GM19239 (cell line): ENCODE data around the gene DST.
A peak's percentile ranks its signal among the peaks of the same experiment; 100 is the strongest.

Experiments used
- DNase-seq: peaks from one replicate; pipeline ENCODE4 v3.0.0; 2011; ENCODE audit warnings: low spot score; ENCODE audit not compliant: insufficient read length
- FAIRE-seq: peaks from 2 replicates; lab custom pipeline; 2011; peaks lifted over from hg19 to GRCh38; lab: Jason Lieb, UNC

Gene DST

DNA sequence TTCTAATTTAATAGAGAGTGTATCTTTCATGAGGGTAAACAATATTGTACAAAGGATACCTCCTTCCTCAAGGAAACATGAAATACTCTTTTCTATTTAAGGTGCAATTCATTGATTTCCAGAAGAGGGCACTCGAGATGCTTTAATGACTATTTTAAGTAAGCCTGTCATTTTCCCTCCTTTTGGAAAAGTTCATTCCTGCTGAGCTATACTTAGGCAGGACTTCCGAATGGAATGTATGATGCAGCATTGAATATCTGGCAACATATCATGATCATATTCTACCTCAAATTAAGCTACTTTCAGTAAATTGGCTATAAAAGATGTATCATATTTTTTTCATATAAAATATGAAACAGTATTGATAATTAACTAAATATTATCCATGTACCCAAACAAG lies 5.0 kb downstream of the DST start:
- FAIRE-seq (peak; percentile 83), DNase-seq (no peak)

DNA sequence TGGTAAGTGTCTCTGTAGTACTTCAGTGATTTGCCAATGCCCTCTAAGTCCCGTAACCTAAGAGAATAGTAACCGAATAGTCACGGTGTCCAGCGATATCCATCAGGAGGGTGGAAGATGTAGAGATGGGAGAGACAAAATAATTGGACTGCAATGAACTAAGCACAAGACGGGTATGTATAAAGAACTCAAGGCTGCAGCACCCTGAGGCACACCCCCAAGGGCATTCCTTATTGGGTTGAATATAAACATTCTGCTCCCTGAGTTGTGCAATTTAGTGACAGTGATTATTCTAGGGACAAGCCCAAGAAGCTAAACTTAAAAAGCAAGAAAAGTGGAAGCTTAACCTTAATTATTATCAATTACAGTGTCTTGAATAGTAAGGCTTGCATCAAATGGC lies 14.6 kb downstream of the DST start:
- FAIRE-seq (no peak), DNase-seq (no peak)

DNA sequence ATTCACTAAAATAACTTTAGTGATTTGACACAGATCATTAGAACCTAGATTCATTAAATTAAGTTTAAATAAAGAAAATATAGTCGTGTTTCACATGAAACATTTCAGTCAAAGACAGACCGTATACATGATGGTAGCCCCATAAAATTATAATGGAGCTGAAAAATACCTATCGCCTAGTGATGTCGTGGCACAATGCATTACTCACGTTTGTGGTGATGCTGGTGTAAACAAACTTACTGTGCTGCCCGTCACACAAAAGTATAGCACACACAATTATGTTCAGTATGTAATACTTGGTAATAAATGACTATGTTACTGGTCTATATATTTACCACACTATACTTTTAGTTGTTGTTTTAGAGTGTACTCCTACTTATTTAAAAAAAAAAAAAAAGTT lies 17.3 kb downstream of the DST start:
- no peak for DNase-seq
- FAIRE-seq = no peak

DNA sequence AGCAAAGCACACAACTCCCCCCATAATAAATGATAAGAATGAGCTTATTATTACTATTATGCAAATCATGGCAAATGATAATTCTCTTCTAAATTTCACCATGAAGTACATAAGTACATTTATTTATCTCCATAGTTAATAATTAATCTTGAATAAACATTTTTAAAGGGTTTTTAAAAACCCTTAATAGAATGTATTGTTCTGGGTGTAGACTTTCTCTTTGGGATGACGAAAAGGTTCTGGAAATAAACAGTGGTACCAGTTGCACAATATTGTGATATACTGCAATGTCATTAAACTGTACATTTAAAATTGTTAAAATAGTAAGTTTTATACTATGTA lies 18.0 kb downstream of the DST start:
- FAIRE-seq (no peak), DNase-seq (no peak)

DNA sequence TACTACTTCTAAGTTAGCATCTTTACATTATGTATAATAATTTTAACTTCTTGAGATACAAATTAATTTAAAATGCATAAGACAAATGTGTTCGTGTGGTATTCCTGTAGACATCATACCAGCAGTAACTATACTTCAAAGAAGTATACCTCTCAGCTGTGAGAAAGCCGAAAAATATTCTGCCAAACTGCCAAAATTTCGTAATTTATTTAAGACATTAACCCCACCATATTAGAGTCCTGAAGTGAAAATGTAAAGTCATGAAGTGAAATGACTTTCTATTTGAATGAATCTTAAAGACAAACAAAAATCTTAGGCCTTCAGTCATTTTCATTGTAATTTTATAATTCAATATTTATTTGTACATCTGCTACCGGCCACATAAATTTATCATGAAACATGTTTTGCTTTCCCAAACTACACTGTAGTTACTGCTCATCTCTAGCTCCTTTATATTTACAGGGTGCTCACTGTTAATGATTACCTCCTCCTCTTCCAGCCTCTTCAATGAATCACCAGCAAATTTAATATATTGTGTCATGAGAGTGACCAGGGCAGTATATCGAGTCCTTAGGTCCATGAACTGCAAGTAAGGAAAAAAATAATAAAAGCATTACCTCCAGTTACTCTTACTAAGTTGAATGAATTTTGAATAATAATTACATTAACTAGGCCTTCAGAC lies 18.5 kb downstream of the DST start:
- no peak for FAIRE-seq
- no peak for DNase-seq

DNA sequence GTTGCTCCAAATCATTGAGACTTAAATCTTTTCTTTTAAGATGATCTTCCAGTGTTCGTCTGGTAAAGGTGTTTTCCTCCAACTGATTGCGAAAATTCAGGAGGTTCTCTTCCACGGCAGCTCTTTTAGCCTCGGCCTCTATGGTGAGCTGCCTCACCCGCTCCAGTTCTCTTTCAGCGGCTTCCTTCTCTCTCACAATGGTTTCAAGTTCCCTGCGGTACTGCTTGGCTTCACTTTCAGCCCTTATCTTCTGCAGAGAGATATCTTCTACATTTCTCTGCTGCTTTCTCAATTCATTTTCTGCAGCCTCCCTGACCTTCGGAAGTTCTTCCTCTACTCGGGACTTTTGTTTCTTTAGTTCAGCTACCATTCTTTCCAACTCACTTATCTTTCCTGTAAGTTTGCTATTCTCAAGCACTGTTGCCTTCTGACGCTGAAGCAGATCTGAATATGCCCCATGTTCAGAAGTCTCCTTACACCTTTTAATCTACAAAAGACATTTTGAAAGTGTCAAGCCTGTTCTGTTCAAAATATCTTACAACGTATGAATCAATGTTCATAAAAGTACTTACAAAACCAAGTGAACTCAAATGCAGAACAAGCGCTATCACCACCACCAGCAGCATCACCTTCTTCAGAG lies 22.3 kb downstream of the DST start:
- DNase-seq (no peak), FAIRE-seq (no peak)

DNA sequence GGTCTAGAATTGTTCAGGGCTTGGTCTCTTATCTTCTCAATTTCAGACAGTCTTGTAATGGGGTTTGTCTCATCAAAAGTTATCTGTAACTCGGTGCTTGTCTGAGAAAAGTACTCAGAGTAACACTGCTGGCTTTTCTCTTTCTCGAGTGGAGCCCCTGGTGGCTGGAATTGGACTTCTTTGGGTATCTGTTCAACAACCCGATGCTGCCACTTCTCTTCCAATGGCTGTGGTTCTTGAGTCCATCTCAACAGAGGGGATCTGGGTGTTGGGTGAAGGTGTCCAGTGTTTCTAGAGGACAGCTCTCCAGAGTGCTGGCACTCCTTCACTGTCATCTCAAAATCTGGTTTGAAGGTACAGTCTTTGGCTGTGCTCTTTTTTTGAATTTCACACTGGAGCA lies 24.6 kb downstream of the DST start:
- FAIRE-seq (no peak), DNase-seq (no peak)

DNA sequence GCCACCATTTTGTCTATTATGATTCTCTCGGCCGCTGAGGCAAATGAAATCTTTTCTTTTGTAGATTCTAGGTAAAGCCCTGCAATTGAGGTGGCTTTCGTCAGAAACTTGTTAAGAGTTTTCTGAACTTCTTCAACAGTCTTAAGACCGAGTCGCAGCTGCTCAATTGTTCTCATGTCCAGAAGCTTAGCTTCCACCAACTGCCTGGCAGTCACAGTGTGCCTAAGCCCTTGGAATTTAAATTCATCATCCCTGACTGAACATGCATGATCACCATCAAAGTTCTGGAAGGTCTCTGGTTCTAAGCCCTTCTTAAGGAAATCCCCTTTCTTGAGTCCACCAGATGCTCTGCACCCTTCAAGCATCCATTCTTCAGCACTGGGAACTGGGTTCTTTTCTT lies 25.7 kb downstream of the DST start:
- FAIRE-seq (no peak), DNase-seq (no peak)

DNA sequence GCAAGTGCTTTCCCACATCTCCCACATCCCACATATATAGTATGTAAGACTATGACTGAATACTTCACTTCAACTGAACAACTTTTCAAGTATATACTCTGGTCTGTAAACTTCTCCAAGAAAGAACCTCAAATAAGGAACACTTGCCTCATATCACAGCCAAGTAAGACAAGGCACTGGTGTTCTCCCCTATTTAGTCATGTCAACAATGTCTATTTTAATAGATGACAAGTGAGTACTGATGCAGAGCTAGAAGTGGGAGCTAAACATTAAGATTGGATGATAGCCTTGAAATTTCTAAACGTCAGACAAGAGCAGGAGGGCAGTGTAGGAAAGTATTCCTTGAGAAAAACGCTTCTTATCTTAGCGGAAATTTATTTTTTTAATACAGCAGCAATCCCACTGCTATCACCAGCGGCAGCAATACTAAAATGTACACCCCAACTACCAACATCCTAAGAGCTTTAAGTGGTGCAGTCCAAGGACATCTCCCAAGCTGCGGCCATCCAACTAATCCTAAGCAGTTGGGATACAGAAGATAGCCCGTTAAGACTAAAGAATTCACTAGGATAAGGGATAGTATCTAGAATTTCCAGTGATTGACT lies 29.3 kb downstream of the DST start:
- DNase-seq (no peak), FAIRE-seq (no peak)

DNA sequence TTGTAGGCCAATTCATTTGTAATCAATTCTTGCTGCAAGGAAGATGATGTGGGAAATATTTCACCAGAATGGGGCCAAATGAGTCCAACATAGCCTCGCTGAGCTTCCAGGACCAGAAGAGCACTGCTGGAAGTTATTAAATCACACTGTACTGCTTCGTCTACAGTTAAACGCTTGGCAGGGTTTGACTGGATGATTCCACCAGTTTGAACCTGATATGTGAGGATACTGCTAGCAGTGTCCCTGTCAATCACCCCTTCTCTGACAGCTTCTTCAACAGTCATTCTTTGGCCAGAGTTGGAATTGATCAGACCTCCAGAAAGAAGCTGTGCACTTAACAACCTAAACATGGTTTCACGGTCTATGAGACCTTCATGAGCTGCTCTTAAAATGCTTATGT lies 34.4 kb downstream of the DST start:
- DNase-seq (no peak), FAIRE-seq (no peak)

DNA sequence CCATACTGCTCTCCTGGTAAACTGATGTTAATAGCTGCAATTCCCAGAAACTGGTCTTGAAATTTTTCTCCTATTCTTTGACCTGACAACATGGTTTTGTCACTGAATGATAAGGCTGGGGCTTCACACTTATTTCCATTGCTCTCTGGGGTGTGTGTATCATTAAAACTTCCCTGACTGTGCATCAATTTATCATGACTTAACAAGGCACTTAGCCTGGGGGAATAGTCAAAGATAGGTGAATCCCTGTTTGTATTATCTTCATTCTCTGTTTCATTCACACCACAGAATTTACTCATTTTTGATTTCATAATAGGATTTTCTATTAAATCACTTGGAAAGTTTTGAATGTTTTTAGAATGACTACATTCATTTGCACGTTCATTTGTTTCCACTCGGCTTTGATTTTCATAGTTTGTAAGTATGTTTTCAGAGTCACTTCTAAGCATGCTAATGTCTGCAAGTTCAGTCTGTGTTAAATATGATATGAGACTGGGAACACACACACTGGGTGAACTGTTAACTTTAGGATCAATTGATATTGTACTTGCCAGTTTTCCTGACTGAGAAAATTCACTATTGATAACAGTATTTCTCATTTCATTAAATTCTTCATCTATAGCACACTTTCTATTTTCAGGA lies 35.5 kb downstream of the DST start:
- DNase-seq (no peak), FAIRE-seq (no peak)

DNA sequence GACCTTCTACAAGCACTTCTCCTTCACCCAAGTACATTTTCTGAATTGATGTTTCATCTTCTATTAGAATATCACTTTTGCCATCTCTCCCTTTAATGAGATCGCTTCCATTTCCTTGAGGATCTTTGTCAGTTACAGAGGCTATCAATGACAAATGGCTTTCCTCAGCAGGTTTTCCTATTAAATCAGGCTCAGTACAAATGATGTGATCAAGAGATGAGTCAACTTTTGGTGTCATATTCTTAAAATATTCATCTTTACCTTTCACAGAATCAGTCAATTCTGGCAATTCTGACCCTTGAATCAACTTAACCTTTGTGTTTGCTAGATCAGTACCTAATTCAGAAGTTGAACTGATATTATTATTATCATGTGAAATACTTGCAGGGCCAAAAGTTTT lies 37.3 kb downstream of the DST start:
- FAIRE-seq (no peak), DNase-seq (no peak)

DNA sequence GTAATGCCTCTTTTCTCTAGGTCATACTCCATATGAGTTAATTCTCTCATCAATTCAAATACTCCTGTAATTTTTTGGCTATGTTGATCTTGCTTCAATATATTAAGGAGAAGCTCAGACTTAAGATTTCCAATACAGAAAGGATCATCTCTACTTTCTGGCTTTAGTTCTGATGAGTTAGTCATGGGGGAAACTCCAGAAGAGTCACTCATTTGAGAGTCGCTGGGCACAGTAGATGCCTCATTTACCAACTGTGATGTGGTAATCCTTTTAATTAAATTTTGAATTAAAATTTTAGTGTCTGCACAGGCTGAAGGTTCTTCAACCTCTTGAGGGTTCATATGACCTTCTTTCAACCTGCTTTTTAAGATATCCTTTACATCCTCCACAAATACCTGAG lies 38.5 kb downstream of the DST start:
- DNase-seq (no peak), FAIRE-seq (no peak)

DNA sequence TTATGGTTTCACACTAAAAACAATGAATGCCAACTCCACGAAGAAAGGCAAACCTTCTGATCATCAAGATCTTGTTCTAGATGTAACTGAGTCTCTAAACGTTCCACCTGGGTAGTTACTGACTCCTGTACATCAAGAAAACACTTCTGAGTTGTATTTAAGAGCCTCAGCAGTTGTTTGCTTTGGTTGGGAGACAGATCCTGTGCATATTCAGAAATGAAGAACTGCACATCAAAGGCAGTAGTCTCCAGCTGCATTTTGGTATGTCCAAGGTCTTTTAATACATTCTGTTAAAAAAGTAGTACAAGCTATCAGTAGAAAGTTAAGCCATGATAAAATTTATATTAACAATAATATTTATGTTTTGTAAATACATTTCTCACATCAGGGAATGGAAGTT lies 41.3 kb downstream of the DST start:
- no peak for FAIRE-seq
- no peak for DNase-seq

DNA sequence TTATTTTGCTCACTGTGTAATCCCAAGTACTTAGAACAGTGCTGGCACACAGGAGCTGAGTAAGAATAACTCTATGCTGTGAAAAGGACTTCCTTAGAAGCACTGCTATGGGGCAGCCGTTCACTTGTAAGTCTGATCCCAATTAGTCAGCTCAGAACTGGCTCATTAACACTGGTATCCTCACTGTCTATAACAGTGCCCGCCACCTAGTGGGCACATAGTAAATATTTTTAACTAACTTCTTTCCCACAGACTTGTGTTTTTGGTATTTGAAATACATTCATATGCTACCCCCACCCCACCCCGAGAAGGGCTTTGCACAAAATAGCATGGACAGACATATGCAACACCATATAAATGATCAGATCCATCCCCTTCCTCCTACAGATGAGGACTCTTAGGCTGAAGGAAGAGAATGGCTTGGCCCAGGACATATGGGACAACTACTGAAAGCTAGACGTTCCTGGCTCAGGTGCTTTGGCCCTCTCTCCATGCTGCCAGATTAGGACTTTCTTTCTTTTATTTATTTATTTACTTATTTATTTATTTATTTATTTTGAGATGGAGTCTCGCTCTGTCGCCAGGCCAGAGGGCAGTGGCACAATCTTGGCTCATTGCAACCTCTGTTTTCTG lies 47.1 kb downstream of the DST start:
- FAIRE-seq (peak; percentile 94), DNase-seq (peak; percentile 23)

DNA sequence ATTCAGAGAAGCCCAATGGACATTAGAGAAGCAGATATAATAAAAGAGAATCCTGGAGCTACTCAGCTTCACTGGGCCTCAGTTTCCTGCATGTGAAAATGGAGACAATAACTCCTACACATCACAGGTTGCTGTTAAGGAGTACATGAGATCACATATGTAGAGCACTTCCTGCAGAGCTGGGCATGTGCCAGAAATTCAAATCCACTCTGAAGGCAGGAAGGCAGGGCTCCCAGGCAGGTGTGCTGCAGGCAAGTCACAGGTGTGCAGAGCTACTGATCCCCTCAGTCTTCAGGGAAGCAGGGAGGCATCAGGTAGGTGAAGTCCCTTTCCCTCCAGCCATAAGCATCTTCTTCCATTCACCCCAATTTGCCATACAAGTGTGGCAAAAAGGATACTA lies 48.0 kb downstream of the DST start:
- FAIRE-seq = peak; percentile 4

DNA sequence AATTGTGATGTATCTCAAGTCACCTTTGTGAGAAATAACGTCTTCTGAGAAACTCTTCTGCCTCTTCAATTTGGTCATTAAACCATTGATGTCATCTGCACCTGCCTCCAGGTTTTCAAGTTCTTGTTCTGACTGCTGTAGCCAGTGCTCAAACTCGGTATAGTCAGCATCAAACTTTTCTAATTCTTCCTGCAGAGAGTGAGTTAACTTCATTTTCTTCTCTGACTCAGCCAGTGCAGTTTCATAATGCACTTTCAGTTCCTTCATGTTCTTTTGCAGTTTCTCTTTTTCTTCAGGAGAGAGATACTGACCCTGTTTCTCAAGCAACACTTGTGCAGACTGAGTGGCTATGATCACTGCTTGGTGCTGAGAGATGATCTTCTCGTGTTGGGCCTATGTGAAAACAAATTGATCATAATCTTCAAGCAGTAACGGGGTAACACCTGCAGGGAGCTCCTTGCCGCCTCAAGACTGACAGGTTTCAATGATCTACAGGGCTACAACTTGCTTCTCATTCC lies 48.8 kb downstream of the DST start:
- DNase-seq = peak; percentile 26
- FAIRE-seq = peak; percentile 99

More for the DNA sequence above, 48.0 kb downstream of the DST start:
- DNase-seq = no peak

DNA sequence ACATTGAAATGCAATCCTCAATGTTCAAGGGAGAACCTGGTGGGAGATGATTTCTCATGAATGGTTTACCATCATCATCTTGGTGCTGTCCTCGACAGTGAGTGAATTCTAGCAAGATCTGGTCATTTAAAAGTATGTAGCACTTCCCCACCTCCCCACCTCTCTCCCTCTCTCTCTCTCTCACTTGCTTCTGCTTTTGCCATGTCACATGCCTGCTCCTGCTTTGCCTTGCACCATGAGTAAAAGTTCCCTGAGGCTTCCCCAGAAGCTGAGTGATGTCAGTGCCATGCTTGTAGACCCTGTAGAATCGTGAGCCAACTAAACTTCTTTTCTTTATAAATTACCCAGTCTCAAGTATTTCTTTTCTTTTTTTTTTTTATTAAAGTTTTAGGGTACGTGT lies 60.5 kb downstream of the DST start:
- DNase-seq (no peak), FAIRE-seq (no peak)

DNA sequence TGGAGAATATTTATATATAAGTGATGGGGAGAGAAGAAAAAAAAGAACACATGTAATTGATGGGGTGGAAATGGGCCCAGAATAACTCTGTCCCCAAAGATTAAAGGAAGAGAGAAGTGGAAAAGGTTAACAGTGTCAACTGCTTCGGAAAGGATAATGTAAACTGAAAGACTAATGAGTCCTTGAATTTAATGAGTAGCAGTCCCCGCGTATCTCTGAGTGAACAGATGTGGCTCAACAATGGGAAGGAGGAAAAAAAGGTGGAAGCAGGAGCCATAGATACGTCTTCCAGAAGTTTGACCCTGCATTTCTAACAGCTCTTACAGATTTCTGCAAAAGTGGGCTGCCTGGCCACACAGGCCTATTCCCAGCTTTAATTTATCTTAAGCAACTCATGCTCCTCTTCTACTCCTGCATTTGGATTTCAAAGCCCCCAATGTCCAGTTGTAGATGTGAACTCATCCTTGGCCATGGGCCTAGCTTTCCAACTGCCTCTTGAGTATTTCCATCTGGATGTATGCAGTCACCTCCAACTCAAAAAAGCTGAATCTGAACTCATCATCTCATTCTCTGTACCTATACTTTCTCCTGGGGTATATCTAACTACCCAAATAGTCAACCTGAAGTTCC lies 61.3 kb downstream of the DST start:
- DNase-seq (no peak), FAIRE-seq (no peak)

DNA sequence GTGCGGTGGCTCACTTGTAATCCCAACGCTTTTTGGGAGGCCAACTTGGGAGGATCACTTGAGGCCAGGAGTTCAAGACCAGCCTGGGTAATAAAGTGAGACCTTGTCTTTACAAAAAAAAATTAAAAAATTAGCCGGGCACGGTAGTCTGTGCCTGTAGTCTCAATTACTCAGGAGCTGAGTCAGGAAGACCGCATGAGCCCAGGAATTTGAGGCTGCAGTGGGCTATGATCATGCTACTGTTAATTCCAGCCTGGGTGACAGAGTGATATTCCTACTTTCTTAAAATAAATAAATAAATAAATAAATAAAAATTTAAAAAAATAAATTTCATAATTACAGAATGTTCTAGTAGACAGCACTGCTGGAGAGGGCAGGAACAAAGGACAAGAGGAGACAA lies 62.4 kb downstream of the DST start:
- FAIRE-seq (no peak), DNase-seq (no peak)
